HG02938 (cell line): ENCODE results near the gene ZNF486.
"Not testable (repeated sequence)": the region's sequence is repeated elsewhere in the genome, so short reads cannot be mapped to it uniquely, and the experiment has no call there.

Source experiments
- ATAC-seq: cut with Tn5 transposase; IDR thresholded peaks from one replicate; pipeline ENCODE4 v1.9.1; 2021; ENCODE audit warnings: mild to moderate bottlenecking, moderate library complexity; ENCODE audit not compliant: unreplicated experiment

Gene ZNF486

DNA sequence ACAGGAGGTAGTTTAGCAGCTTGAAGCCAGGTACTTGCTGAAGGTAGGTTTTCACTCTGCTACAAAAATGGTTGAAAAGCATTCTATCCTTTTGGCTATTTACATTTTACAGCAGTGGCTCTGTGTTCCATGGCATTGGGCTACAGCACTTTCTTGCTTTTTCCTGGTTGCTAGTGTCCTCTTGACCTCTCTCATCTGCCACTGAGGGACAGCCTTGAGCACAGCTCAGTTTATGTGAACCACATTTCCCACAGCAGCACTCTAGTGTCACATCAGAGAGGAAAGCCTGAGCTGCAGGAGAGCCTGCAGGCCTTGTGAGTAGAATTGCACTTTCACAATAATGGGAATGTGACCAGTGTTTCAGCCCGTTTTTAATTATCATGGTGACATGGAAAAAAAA, 54.6 kb downstream of the ZNF486 start:
- not testable (repeated sequence) for ATAC-seq

DNA sequence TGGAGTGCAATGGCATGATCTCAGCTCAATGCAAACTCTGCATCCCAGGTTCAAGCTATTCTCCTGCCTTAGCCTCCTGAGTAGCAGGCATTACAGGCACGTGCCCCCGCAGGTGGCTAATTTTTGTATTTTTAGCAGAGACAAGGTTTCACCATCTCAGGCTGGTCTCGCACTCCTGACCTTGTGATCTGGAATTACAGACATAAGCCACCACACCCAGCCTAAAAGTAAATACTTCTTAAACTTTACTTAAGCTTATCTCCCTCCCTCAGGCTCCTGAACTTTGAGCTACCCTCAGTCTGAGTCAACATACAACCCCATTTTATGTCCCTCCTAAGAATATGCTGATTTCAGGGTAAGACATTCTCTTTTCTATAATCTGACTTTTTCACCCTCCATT, 66.1 kb downstream of the ZNF486 start:
- no peak for ATAC-seq

DNA sequence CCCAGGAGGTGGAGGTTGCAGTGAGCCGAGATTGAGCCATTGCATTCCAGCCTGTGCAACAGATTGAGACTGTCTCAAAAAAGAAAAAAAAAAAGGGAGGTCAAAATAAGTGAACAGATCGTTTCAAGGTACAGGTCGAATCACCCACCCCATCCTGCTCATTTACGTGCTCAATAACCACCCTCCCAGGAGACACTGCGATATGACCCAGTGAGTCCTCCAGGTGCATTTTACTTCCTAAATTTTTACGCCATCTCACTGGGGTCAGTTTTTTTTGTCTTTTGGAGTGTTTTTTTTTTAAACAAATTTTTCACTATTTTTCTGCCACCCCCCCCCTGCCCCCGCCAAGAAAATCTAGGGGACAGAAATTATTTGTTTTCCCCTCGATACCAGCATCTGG, 68.1 kb downstream of the ZNF486 start:
- no peak for ATAC-seq

DNA sequence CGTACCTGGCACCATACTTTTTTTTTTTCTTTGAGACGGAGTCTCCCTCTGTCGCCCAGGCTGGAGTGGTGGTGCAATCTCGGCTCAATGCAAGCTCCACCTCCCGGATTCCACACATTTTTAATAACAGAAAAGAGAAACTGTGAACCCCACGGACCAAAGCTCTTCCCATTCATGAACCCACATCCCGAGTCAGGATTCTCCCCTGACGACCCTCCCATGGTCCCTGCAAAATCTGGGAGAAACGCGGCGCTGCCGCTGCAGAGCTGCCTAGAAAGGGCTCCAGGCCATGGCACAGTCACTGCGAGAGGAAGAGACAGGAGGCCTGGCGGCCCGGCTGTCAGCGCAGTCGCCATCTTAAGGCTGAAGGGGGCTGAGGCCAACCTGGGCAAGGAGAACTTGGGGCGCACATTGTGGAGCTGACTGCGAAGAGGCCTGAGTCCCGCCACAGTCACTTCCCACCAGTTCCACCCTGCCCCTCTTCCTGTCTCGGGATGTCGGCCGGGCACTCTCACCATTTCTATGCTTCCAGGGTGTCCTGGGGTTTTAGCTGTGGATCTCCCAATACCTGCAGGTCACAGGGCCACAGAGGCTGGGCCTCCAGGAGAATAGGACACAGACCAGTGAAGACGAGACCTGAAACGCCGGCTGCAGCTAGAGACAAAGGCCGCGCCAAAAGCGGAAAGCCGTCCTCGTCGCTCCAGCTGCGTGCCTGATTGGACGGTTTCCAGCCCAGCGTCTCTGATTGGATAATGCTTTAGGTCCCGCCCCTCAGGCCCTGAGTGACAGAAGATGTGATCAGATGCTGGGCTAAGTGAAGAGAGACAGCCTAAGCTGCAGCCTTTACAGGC, 71.0 kb downstream of the ZNF486 start:
- ATAC-seq: peak; percentile 82

DNA sequence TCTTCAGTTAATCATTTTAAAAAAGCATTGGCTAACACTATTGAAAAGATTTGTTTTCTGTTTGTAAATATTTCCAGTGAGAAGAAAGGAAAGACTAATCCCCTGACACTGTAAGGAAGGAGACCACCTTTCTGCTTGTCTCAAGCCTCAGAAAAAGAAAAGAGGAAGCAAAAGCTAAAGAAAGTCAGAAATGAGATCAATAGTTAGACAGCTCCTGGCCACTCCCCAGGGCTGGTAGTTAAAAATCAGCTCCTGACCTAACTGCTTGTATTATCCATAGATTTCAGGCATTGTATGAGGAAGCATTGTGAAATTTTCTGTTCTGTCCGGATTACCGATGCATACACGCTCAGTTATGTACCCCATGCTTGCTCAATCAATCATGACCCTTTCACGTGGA, 76.6 kb downstream of the ZNF486 start:
- ATAC-seq: no peak

DNA sequence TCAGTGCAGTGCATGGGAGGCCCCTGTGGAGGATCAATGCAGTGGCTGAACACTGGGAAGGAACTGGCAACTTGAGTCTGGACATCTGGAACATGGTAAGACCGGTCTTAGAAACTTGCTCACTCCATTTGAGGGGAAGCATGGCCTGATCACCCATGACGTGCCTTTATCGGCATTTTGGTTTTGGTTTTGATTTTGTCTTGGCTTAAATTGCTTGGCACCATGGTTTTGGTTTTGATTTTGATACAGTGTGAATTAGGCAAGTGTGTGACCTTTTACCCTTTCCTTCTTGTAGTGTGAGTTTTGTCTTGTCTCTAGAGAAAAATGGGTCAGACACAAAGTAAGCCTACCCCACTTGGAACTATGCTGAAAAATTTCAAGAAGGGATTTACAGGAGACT, 77.3 kb downstream of the ZNF486 start:
- ATAC-seq: no peak

DNA sequence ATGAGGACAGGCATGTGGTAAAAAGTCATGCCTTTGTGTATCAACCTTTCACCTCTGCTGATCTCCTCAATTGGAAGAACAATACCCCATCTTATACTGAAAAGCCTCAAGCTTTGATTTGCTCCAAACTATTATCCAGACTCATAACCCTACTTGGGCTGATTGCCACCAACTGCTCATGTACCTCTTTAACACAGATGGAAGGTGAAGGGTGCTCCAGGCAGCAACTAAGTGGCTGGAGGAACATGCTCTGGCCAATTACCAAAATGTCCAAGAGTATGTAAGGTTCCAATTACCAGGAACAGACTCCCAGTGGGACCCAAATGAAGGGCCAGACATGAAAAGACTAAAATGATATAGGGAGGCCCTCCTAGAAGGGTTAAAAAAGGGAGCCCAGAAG, 78.3 kb downstream of the ZNF486 start:
- no peak for ATAC-seq

DNA sequence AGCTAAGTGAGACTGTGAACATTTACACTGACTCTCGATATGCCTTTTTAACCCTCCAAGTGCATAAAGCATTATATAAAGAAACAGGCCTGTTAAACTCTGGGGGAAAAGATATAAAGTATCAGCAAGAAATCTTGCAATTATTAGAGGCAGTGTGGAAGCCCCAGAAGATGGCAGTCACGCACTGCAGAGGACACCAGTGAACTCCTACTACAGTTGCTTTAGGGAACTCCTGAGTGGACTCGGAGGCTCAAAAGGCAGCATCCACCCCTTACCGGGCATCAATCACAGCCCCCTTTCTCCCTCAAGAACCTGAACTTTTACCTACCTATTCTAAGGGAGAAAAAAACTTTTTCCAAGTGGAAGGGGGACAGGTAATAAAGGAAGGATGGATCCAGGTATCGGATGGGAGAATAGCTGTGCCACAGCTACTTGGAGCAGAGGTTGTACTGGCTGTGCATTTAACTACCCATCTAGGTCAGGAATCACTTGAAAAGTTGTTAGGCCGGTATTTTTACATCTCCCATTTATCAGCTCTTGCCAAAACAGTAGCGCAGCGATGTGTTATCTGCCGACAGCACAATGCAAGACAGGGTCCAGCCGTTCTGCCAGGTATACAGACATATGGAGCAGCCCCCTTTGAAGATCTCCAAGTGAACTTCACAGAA, 80.1 kb downstream of the ZNF486 start:
- ATAC-seq: no peak

DNA sequence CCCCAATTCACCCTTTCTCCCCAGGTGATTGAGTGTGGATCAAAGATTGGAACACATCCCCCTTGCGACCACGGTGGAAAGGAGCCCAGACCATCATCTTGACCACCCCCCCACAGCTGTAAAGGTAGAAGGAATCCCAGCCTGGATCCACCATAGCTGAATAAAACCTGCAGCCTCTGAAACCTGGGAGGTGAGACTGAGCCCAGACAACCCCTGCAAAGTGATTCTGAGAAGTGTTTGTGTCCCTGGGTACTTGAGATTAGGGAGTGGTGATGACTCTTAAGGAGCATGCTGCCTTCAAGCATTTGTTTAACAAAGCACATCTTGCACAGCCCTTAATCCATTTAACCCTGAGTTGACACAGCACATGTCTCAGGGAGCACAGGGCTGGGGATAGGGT, 81.2 kb downstream of the ZNF486 start:
- not testable (repeated sequence) for ATAC-seq
